ENCODE results near the gene RHBDD1. TPM values are rescaled to one million over a fixed set of nuclear protein-coding genes. Genes with fewer than 3 reads are reported as not detected.
A peak's percentile ranks its signal among the peaks of the same experiment; 100 is the strongest.

Gene RHBDD1
- total RNA-seq, 1 donor = 38.9 TPM

DNA sequence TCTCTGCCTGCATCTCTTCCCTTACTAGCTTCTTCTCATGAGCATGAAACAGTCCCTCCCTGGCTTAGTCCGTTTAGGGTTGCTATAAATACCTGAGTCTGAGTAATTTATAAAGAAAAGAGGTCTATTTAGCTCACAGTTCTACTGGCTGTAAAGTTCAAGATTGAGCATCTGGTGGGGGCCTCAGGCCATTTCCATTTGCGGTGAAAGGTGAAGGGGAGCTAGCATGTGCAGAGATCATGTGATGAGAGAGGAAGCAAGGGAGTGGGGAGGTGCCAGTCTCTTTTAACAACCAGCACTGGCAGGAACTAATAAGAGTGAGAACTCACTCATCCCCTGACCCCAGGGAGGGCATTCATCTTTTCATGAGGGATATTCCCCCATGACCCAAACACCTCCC lies 26.8 kb downstream of the RHBDD1 start:
- no peak overlapping the region for H3K4me3 ChIP-seq (ENCODE audit: low read depth, low read length)
- TF ChIP-seq, protein P1, sequence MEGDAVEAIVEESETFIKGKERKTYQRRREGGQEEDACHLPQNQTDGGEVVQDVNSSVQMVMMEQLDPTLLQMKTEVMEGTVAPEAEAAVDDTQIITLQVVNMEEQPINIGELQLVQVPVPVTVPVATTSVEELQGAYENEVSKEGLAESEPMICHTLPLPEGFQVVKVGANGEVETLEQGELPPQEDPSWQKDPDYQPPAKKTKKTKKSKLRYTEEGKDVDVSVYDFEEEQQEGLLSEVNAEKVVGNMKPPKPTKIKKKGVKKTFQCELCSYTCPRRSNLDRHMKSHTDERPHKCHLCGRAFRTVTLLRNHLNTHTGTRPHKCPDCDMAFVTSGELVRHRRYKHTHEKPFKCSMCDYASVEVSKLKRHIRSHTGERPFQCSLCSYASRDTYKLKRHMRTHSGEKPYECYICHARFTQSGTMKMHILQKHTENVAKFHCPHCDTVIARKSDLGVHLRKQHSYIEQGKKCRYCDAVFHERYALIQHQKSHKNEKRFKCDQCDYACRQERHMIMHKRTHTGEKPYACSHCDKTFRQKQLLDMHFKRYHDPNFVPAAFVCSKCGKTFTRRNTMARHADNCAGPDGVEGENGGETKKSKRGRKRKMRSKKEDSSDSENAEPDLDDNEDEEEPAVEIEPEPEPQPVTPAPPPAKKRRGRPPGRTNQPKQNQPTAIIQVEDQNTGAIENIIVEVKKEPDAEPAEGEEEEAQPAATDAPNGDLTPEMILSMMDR (IDR thresholded peaks at IDR 0.05; ENCODE audit: insufficient read depth, low read depth, low read length) = no peak
- no peak for DNase-seq (ENCODE audit: low read depth)

DNA sequence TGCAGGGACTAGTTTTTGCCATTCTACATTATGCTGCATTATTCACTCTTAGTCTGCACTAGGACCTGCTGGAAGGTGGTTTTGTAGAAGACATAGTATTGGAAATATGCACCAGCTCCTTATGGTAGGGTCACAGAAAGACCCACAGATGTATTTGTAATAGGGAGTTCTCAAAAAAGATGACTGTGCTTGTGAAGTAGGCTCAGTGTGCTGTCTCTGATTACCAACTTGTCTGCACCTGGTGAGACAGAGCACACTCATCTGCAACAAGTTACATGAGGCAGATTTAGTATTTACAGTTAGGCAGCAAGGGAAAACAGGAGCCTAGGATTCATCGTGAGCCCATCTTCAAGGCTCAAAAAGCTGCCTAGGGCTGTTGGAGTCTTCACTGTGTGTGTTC lies 29.4 kb downstream of the RHBDD1 start:
- DNase-seq (ENCODE audit: low read depth) = no peak
- TF ChIP-seq, protein P1 (IDR thresholded peaks at IDR 0.05; ENCODE audit: insufficient read depth, low read depth, low read length) = no peak
- no peak overlapping the region for H3K4me3 ChIP-seq (ENCODE audit: low read depth, low read length)

DNA sequence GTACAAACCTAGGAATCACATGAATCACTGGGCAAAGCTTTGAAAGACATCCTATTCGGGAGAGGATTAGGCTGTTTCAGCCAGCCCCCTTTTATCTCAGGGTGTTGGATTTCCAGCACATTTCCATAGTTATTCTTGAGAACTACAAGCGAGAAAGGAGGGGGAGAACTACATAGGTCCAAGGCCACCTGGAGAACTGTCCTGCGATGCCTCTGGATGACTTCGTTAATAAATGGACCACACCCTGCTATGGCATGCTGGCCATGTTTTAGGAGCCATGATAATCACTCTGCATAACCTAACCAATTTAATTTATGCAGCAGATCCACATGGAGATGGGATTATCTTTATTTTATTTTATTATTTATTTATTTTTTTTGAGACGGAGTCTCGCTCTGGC lies 29.9 kb downstream of the RHBDD1 start:
- TF ChIP-seq, protein P1 (IDR thresholded peaks at IDR 0.05; ENCODE audit: insufficient read depth, low read depth, low read length) = no peak
- no peak for DNase-seq (ENCODE audit: low read depth)
- H3K4me3 ChIP-seq (ENCODE audit: low read depth, low read length) = no peak overlapping the region

DNA sequence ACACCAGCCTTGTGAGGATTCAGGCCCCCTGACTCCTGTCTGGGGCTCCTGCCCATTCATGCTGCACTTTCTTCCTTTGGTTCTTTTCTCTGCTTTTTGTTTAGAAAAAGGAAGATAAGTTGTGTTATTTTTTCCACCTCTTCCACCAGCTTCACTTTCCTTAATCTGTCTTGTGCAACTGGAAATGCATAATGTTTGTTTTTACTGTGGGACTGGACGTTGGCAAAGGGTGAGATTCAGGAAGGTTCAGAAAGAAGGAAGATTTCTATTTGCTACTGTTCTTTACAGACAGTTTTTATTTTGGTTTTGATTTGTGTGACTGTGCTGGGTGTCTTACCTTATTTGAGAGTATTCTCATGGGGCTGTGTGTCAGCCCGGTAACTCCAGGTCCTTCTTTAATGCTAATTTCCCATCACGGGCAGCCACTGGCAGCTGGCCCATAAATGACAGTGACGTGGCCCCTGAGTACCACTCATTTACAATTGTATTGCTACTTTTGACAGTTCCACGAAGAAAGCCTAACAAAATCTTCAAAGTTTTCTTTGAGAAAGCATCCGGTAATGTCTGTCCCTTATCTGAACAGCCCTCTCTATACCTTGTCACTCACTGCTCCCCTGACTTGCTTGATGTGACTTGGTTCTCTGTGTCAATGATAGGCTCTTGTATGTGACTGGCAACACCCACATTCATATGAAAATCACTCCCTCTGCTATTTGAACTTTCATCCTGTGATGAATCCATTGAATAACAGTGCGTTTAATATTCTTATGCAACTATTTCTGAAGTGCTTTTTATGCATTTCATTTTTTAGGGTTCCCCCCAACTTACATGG lies 32.7 kb downstream of the RHBDD1 start:
- TF ChIP-seq, protein P1 (IDR thresholded peaks at IDR 0.05; ENCODE audit: insufficient read depth, low read depth, low read length) = no peak
- no peak overlapping the region for H3K4me3 ChIP-seq (ENCODE audit: low read depth, low read length)
- DNase-seq (ENCODE audit: low read depth) = peak; percentile 29

DNA sequence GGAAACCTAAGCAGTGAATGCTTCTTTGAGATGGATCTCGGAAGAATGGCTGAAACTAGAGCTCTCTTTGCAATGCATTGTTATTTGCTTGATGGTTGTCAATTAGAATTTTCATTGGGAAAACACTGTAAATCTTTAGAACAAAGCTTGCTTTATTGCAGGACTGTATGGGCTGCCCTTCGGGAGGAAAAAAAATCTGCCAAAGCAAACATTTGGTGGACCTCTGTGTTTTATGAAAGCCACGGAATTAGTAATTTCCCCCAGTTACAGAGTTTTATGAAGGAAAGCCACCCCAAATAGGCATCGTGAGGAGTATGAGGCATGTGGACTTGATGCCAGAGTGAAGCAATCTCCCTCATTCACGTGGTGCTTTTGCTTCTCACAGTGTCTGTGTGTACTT lies 33.5 kb downstream of the RHBDD1 start:
- no peak for DNase-seq (ENCODE audit: low read depth)
- H3K4me3 ChIP-seq (ENCODE audit: low read depth, low read length) = no peak overlapping the region
- TF ChIP-seq, protein P1 (IDR thresholded peaks at IDR 0.05; ENCODE audit: insufficient read depth, low read depth, low read length) = no peak

DNA sequence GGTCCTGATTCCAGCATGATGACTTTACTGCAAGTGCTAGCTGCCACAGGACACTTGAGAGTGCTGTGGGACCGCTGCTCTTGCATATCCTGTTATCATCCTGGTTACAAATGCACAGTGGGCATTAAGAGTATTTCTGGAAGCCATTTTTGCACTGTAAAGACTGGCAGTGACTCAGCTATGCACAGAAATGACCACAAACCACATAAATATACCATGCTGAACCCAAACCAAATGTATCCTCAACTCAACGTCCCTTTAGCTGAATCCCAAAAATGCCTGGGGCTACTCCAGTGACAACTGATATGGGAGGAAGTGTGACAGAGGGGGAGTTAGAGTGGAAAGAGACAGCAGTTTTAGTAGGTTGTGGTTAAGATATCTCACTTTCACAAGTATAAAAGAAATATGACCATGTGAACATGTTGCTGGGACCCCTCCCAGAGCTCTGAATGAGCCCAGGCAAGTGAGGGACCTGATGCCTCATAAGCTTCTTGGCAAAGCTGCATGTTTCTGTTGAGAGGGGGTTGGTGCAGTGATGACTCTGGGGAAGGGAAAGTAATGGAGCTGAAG lies 37.3 kb downstream of the RHBDD1 start:
- DNase-seq (ENCODE audit: low read depth) = no peak
- no peak overlapping the region for H3K4me3 ChIP-seq (ENCODE audit: low read depth, low read length)
- TF ChIP-seq, protein P1 (IDR thresholded peaks at IDR 0.05; ENCODE audit: insufficient read depth, low read depth, low read length) = no peak

All from fibroblast of villous mesenchyme (primary cell).